ENCODE data around the gene FARS2.

GRCh38 chr6:5501837-5502236 is 240.5 kb downstream of the FARS2 start:
- no peak for TF ChIP-seq CTCF (IDR thresholded peaks at IDR 0.05)
- TF ChIP-seq POLR2AphosphoS5 (IDR thresholded peaks at IDR 0.05) = no peak
- TF ChIP-seq EP300 (IDR thresholded peaks at IDR 0.05) = no peak
